ENCODE data around the gene HECTD2. TPM values are rescaled to one million over a fixed set of nuclear protein-coding genes. Genes with fewer than 3 reads are reported as not detected.
"Not testable (repeated sequence)": the region's sequence is repeated elsewhere in the genome, so short reads cannot be mapped to it uniquely, and the experiment has no call there.

HECTD2 gene
- total and polyA plus RNA-seq, 3 donors from 2014 or later, result 9.0 to 22.3 (median 20.3) TPM

GRCh38 chr10:91434041-91434440, 23.9 kb downstream of the HECTD2 start:
- no peak for DNase-seq
- H3K36me3 ChIP-seq (ENCODE audit: low read depth, missing control alignments), result no peaks in the 10 kb centered on the region
- no peak overlapping the region for H3K4me3 ChIP-seq
- 90 to 94% methylated on average over 1 of the region's 1 CpG for WGBS, 2 donors
- no peaks in the 10 kb centered on the region for H3K4me1 ChIP-seq
- no peak overlapping the region for H3K27ac ChIP-seq
- TF ChIP-seq, protein P1, sequence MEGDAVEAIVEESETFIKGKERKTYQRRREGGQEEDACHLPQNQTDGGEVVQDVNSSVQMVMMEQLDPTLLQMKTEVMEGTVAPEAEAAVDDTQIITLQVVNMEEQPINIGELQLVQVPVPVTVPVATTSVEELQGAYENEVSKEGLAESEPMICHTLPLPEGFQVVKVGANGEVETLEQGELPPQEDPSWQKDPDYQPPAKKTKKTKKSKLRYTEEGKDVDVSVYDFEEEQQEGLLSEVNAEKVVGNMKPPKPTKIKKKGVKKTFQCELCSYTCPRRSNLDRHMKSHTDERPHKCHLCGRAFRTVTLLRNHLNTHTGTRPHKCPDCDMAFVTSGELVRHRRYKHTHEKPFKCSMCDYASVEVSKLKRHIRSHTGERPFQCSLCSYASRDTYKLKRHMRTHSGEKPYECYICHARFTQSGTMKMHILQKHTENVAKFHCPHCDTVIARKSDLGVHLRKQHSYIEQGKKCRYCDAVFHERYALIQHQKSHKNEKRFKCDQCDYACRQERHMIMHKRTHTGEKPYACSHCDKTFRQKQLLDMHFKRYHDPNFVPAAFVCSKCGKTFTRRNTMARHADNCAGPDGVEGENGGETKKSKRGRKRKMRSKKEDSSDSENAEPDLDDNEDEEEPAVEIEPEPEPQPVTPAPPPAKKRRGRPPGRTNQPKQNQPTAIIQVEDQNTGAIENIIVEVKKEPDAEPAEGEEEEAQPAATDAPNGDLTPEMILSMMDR (IDR thresholded peaks at IDR 0.05), result no peak
- no peak for TF ChIP-seq POLR2A (IDR thresholded peaks at IDR 0.05)
- H3K9me3 ChIP-seq, result no peaks in the 10 kb centered on the region
- intact Hi-C loops (cut with DNase I; ENCODE audit: low total_unique reads), result no loop called here
- H3K27me3 ChIP-seq, result no peaks in the 10 kb centered on the region

DNA sequence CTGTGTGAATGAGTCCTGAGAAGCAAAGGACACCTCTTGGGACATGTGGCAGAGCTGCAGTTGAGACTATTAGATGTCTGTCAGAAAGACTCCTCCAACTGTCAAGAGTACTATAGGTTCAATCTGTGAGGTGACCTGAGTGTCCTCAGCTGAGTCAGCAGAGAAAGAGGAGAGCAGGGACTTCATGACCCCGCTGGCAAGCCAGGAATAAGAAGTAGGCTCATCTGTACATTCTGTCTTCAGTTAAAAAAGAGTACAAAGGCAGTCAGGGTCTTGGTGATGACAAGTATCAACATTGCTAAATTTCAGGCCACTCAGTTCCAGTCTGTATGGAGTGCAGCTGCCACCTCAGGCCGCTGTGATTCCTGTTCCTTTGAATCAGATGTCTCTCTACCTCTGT, 25.1 kb downstream of the HECTD2 start:
- Histone ChIP-seq H3K4me3 (no peak overlapping the region), H3K9me3 (no peaks in the 10 kb centered on the region), H3K27me3 (no peaks in the 10 kb centered on the region), H3K27ac (no peak overlapping the region), H3K4me1 (no peaks in the 10 kb centered on the region), H3K36me3 (ENCODE audit: low read depth, missing control alignments) (no peaks in the 10 kb centered on the region)
- intact Hi-C loops (cut with DNase I; ENCODE audit: low total_unique reads), result no loop called here
- no peak for DNase-seq
- WGBS, 2 donors, result 95 to 100% methylated on average over 2 of the region's 2 CpGs
- TF ChIP-seq POLR2A (IDR thresholded peaks at IDR 0.05), result no peak
- TF ChIP-seq, protein P1 (IDR thresholded peaks at IDR 0.05), result no peak

- not testable (repeated sequence) for DNase-seq; H3K36me3 ChIP-seq (ENCODE audit: low read depth, missing control alignments)
Measured at GRCh38 chr10:91438228-91438627, 28.1 kb downstream of the HECTD2 start.

DNA sequence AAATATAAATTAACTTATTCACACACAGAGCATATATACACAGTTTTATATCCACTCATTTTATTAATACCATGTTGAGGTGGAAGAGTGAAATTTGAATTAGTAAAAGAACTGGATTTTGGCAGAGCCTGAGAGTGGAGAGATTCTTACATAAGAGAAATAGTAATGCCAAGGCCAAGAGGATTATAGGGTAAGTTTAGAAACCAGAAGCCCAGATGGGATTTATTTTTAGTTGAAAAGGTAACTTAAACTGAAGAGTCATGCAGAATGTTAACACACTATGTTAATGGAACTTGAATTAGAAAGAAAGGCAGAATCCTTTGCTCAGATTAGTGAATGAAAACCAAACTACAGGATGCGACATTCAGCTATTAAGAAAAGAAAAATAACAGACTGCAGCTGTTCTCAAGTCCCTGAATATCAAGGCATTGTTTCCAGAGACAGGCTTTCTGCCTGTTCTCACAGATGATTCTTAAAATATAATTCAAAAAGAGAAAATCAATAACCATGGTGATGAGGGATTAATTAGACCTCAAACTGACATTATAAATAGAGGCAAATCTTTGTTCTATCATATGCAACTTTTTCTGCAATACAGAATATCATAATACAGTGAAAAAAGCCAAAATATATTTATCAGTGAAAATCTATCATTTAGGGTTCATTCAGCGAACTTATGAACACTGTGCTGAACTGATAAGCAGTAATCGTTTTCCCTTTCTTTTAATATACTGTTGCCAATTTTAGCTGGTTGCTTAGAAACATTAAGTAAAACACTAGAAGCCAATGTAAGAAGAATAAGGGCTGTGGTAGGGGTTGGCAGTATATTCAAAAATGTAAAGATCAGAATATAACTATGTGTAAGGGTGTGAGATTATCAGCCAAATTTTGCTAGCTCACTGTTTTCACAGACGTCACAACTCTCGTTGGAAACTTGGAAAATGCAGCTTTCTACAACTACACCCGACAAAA, 34.4 kb downstream of the HECTD2 start:
- intact Hi-C loops (cut with DNase I; ENCODE audit: low total_unique reads), result no loop called here
- DNase-seq, result no peak
- Histone ChIP-seq H3K4me3 (no peak overlapping the region), H3K9me3 (no peaks in the 10 kb centered on the region), H3K4me1 (no peaks in the 10 kb centered on the region), H3K27me3 (no peaks in the 10 kb centered on the region), H3K36me3 (ENCODE audit: low read depth, missing control alignments) (no peaks in the 10 kb centered on the region), H3K27ac (no peak overlapping the region)
- 88 to 89% methylated on average over 6 of the region's 6 CpGs for WGBS, 2 donors
- TF ChIP-seq, protein P1 (IDR thresholded peaks at IDR 0.05), result no peak
- no peak for TF ChIP-seq POLR2A (IDR thresholded peaks at IDR 0.05)

More at GRCh38 chr10:91438228-91438627, 28.1 kb downstream of the HECTD2 start:
- H3K27ac ChIP-seq; H3K9me3 ChIP-seq; H3K27me3 ChIP-seq; H3K4me1 ChIP-seq; intact Hi-C loops (cut with DNase I; ENCODE audit: low total_unique reads); H3K4me3 ChIP-seq: not testable (repeated sequence)
- WGBS, 2 donors, result 96 to 100% methylated on average over 2 of the region's 2 CpGs

GRCh38 chr10:91452063-91452462, 41.9 kb downstream of the HECTD2 start:
- Histone ChIP-seq H3K27me3 (no peaks in the 10 kb centered on the region), H3K36me3 (ENCODE audit: low read depth, missing control alignments) (no peaks in the 10 kb centered on the region)

More at GRCh38 chr10:91452063-91452462, 41.9 kb downstream of the HECTD2 start:
- DNase-seq, result no peak
- no peaks in the 10 kb centered on the region for H3K9me3 ChIP-seq
- TF ChIP-seq, protein P1 (IDR thresholded peaks at IDR 0.05), result no peak
- no peak for TF ChIP-seq POLR2A (IDR thresholded peaks at IDR 0.05)
- H3K27ac ChIP-seq, result no peak overlapping the region
- H3K4me3 ChIP-seq, result no peak overlapping the region
- intact Hi-C loops (cut with DNase I; ENCODE audit: low total_unique reads), result no loop called here
- H3K4me1 ChIP-seq, result no peaks in the 10 kb centered on the region
